ENCODE data around the gene GPR156.

GRCh38 chr3:120264963-120265362, 20.1 kb downstream of the GPR156 start:
- TF ChIP-seq CTCF (IDR thresholded peaks at IDR 0.05), result no peak
- no peak for TF ChIP-seq POLR2A (IDR thresholded peaks at IDR 0.05)

All from adrenal gland (tissue), 5 donors.